Esophagus squamous epithelium (tissue), 4 donors: ENCODE measurements around the gene LRP1B.

Experiments
- POLR2A ChIP-seq, 4 donors: fragments of 450-650 bp; IDR thresholded peaks; one replicate each; pipeline ENCODE4 v1.6.1; 2017; ENCODE audit warnings: antibody characterized with exemption in 4 of 4, mild to moderate bottlenecking in 4 of 4, moderate library complexity in 3 of 4
- TF ChIP-seq, protein P1 (sequence below), 6 experiments: fragments of 450-650 bp in 4 of 6; fragments of 200-600 bp in 2 of 6; sonication (generic) in 2 of 6; IDR thresholded peaks; one replicate each; pipeline ENCODE4 v1.5.1; 2016 to 2019; ENCODE audit warnings: antibody characterized with exemption in 6 of 6, mild to moderate bottlenecking in 4 of 6, moderate library complexity in 4 of 6

DNA sequence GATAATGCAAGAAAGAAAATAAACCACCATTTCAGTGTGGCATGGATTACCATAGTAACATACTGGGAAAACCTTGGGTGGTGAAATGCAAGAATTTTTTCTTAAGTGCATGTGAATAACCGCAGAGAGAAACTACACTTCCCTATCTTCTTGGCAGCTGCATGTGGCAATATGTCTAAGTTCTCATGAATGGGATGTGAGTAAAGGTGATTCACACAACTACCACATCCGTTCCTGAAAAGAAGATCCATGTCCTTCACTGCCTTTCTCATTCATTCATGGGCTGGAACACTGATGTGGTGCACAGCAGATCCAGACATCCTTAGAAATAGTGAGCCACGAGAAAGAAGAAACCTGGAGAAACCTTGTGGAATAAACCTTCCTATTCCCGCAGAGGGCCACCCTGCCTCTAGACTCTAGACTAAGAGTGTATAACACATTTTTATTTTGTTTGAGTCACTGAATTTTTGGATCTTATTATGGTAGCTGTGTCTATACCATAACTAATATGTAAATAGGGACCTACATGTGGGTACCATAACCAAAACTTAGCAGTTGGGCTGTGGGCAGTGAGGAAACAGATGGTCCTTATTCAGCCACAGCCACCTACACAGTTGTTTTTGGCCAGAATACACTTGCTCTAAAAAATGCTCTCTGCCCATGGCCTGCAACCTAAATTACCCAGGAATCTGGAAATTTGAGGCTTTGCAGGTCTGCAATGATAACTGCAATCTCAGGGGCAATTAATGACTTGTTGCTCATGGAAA is 573.3 kb downstream of the LRP1B start:
- TF ChIP-seq, protein P1, sequence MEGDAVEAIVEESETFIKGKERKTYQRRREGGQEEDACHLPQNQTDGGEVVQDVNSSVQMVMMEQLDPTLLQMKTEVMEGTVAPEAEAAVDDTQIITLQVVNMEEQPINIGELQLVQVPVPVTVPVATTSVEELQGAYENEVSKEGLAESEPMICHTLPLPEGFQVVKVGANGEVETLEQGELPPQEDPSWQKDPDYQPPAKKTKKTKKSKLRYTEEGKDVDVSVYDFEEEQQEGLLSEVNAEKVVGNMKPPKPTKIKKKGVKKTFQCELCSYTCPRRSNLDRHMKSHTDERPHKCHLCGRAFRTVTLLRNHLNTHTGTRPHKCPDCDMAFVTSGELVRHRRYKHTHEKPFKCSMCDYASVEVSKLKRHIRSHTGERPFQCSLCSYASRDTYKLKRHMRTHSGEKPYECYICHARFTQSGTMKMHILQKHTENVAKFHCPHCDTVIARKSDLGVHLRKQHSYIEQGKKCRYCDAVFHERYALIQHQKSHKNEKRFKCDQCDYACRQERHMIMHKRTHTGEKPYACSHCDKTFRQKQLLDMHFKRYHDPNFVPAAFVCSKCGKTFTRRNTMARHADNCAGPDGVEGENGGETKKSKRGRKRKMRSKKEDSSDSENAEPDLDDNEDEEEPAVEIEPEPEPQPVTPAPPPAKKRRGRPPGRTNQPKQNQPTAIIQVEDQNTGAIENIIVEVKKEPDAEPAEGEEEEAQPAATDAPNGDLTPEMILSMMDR (IDR thresholded peaks at IDR 0.05): no peak
- no peak for TF ChIP-seq POLR2A (IDR thresholded peaks at IDR 0.05)
